NOMO-1 treated with DMSO at 0.1 percent for 48 hours (cell line): ENCODE results near the gene M6PR.

Source experiments
- DNase-seq: peaks from one replicate; lab custom pipeline; 2025; ENCODE audit not compliant: unreplicated experiment; lab: John Stamatoyannopoulos, UW

Gene M6PR

GRCh38 chr12:8914033-8914715, 35.3 kb downstream of the M6PR start, which contains the start of gene PHC1:
Gene PHC1 (plus strand): TSS chr12:8914509. CDS start chr12:8917678, 3,169 bp downstream.
- DNase-seq: peak; percentile 21

- DNase-seq: no peak
These were observed 35.8 kb downstream of the M6PR start for GRCh38 chr12:8913702-8914032.

DNA sequence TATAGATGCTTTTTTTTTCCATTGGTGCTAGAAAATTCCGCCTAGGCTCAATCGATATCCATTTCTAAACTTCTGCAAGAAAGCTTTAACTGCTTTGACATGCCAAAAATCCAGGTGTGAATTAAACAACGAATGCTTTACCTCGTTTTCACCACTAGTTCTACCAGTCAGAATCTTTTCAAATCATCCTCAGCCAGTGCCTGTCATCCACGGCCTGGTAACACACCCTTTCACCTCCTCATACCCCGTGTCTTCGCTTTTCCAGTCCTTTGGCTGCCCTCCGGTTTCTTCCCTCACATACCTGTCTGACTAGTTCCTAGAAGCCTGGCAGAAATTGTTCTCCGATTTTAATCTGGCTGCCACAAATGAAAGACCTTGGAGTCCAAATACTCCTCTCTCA, 36.5 kb downstream of the M6PR start:
- DNase-seq: no peak

GRCh38 chr12:8911606-8912268, 37.7 kb downstream of the M6PR start:
- DNase-seq: no peak

DNA sequence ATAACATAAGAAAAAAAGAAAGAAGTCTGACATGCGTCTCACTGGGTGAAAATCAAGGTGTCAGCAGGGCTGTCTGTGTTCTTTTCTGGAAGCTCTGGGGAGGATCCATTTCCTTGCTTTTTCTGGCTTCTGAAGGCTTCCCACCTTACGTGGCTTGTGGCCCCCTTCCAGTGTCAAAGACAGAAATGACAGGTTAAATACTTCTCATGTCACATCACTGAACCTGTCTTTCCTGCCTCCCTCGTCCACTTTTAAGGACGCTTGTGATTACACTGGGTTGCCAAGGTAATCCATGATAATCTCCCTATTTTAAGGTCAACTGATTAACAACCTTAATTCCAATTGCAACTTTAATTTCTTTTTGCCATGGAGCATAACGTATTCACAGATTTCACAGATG, 39.7 kb downstream of the M6PR start:
- DNase-seq: no peak

DNA sequence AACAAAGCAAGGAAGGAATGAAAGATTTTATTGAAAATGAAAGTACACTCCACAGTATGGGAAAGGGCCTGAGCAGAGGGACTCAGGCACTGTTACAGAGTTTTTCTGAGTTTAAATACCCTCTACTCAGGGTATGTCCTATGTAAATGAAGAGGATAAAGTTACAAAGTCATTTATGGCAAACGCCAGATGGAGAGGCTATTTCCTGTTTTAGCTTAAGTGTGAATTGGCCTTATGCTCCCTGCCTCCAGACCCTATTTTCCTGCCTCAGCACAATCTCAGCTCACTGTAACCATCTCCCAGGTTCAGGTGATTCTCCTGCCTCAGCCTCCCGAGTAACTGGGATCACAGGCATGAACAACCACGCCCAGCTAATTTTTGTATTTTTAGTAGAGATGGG, 41.9 kb downstream of the M6PR start:
- DNase-seq: no peak

- DNase-seq: no peak
These were observed 42.9 kb downstream of the M6PR start for GRCh38 chr12:8906266-8907180.

DNA sequence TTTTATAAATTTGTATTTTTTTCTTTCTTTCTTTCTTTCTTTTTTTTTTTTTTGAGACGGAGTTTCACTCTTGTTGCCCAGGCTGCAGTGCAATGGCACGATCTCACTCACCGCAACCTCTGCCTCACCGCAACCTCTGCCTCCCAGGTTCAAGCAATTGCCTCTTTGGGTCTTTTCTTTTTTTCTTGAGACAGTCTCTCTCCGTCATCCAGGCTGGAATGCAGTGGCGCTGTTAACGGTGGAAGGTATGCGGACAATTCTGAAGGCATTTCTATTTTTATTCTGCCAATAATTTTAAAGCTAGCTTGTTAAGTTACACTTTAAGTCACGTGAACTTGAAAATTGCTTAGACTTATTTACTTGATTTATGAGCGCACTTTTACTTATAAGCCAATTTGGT, 43.9 kb downstream of the M6PR start:
- no peak for DNase-seq

DNA sequence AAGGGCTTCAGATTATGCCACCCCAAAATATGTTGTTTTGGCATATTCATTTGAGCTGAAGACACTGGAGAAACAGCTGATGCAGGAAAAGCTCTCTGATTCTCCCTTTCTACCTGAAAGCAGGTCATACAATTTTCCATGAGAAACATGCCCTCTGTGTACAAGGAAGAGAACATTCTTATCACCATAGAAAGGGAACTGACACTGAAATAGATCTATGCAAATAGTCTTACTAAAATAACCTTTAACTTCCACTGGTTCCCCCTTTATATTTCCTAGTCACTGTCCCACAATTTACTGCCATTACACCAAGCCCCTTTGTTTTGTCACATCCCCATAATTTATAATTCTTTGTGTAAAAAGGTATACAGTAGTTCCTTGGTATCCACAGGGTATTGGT, 44.8 kb downstream of the M6PR start:
- DNase-seq: peak; percentile 52

DNA sequence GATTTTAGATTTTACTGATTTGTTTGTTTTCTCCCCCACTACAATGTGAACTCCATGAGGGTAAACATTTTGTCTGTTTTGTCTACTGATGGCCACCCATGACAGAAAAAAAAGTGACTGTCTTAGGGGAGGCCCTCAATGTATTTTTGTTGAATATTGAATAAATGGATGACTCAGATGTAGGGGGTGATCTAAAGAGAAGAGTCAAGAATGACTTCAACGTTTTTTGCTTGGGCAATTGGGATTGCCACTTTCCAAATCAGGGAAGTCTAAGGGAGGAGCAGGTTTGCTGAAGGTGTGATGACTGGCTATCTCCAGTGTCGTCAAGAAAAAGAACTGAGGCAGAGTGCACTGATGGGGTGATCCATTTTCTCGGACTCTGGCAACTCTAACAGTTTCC, 45.8 kb downstream of the M6PR start:
- DNase-seq: no peak

GRCh38 chr12:8902703-8903102, 46.7 kb downstream of the M6PR start:
- DNase-seq: peak; percentile 80

GRCh38 chr12:8899830-8900229, 49.6 kb downstream of the M6PR start:
- peak; percentile 37 for DNase-seq

- DNase-seq: no peak
These were observed 52.4 kb downstream of the M6PR start for GRCh38 chr12:8897081-8897480.

- DNase-seq: no peak
These were observed 54.5 kb downstream of the M6PR start for GRCh38 chr12:8894986-8895385.

GRCh38 chr12:8894378-8894777, 55.1 kb downstream of the M6PR start:
- DNase-seq: no peak

DNA sequence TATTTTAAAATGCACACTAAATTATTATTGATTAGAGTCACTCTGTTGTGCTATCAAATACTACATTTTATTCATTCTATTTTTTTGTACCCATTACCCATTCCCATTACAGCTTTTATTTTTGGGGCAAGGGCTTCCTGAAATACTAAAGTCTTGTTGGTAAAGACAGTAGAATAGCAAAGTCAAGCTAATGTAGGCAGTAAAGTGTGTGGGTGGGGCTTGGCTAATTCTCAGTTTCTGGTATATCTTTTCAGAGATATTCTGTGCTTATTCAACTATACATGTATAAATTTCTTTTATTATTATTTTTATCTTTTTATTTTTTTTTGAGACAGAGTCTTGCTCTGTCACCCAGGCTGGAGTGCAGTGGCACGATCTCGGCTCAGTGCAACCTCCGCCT, 57.5 kb downstream of the M6PR start:
- DNase-seq: no peak
